Ovary (tissue), 3 donors: Measurements from ENCODE around the gene EYA2.

ENCODE experiments used
- CTCF ChIP-seq, 3 donors: fragments of 450-650 bp in 2 of 3; fragments of 200-600 bp in 1 of 3; IDR thresholded peaks; one replicate each; pipeline versions ENCODE4 v1.5.1 to v1.8.0; 2016 to 2022; ENCODE audit warnings: antibody characterized with exemption in 3 of 3, mild to moderate bottlenecking in 1 of 3
- EP300 ChIP-seq: sonication (generic); formaldehyde crosslinking; IDR thresholded peaks from one replicate; pipeline ENCODE4 v1.6.1; 2017; ENCODE audit warnings: antibody characterized with exemption
- POLR2A ChIP-seq: fragments of 450-650 bp; IDR thresholded peaks from one replicate; pipeline ENCODE4 v1.6.1; 2017; ENCODE audit warnings: antibody characterized with exemption, mild to moderate bottlenecking, moderate library complexity
- donor health status: DM: no; HTN: no; CAD: no.

DNA sequence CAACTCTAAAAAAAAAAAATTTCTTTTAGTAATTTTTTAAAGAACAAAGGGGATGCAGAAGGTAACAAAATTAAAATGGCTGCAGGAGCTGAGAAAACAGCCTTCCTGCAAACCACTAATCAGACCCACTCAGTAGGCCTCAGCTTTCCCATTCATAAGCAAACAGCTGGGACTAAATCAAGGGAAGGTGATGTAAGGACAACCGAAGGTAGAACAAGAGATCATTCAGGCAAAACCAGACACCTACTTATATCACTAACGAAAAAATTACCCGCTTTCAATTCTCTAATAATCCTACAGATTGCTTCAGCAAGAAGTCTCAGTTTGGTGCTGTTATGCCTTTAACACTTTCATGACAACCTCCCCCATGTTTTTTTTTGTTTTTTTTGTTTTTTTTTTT is 337.9 kb downstream of the EYA2 start:
- no peak for TF ChIP-seq CTCF (IDR thresholded peaks at IDR 0.05)
- TF ChIP-seq POLR2A = no peak
- no peak for TF ChIP-seq EP300
